Sciatic nerve (tissue), 2 donors: Measurements from ENCODE around the gene C3orf38. TPM values are rescaled to one million over a fixed set of nuclear protein-coding genes. Genes with fewer than 3 reads are reported as not detected.
"Not testable (repeated sequence)": the region's sequence is repeated elsewhere in the genome, so short reads cannot be mapped to it uniquely, and the experiment has no call there.

Source experiments
- ATAC-seq: fragments of 200-7000 bp; cut with Tn5 transposase; one replicate; pipeline ENCODE4 v1.9.1; 2020; ENCODE audit warnings: mild to moderate bottlenecking, moderate library complexity
- DNase-seq: peaks from one replicate; pipeline ENCODE4 v3.0.0-alpha.2; 2020; ENCODE audit warnings: low spot score
- intact Hi-C: fragments of 100-400 bp; cut with DNase I; formaldehyde crosslinking; loops from one replicate; pipeline ENCODE4 v1.14.2; 2022
- total RNA-seq: library from RNA; stranded (reverse); fragmentation: NEBNext Ultra II Directional; extraction: Animal tissue kit (Norgen Biotek cat#: 25700); gene quantifications from one replicate; pipeline ENCODE4 v1.2.1, GENCODE V29; 2021
- donor health status: DM: no; HTN: no; CAD: no.
- donor health status: DM: no; HTN: no; CAD: no.

C3orf38 gene
- 29.1 TPM for total RNA-seq

GRCh38 chr3:88149509-88150362 lies at the start of gene C3orf38:
Gene C3orf38 (plus strand): TSS chr3:88149959. CDS start chr3:88150053, 94 bp downstream.
- ATAC-seq (peak; percentile 98), DNase-seq (peak; percentile 91)
- intact Hi-C loops = no loop called here

GRCh38 chr3:88101142-88101541 lies 48.6 kb upstream of the C3orf38 start:
- no peak for ATAC-seq
- intact Hi-C loops = no loop called here
- DNase-seq = no peak

GRCh38 chr3:88105325-88105724 lies 44.4 kb upstream of the C3orf38 start:
- no peak for DNase-seq
- intact Hi-C loops = no loop called here
- no peak for ATAC-seq

GRCh38 chr3:88112289-88112688 lies 37.5 kb upstream of the C3orf38 start:
- intact Hi-C loops = no loop called here
- ATAC-seq (no peak), DNase-seq (no peak)

GRCh38 chr3:88113311-88114162 lies 36.2 kb upstream of the C3orf38 start:
- intact Hi-C loops = no loop called here
- peak; percentile 50 for DNase-seq
- ATAC-seq = peak; percentile 78

- DNase-seq (no peak), ATAC-seq (no peak)
- intact Hi-C loops = no loop called here
These were observed 34.7 kb upstream of the C3orf38 start for GRCh38 chr3:88114878-88115549.

GRCh38 chr3:88117683-88118082 lies 32.1 kb upstream of the C3orf38 start:
- intact Hi-C loops = no loop called here
- no peak for ATAC-seq
- DNase-seq = no peak

- intact Hi-C loops, ATAC-seq, DNase-seq: not testable (repeated sequence)
These were observed 31.2 kb upstream of the C3orf38 start for GRCh38 chr3:88118603-88119002.

GRCh38 chr3:88123526-88123925 lies 26.2 kb upstream of the C3orf38 start:
- intact Hi-C loops = no loop called here
- DNase-seq (no peak), ATAC-seq (no peak)

- ATAC-seq (no peak), DNase-seq (no peak)
These were observed 18.1 kb upstream of the C3orf38 start for GRCh38 chr3:88131695-88132094.

GRCh38 chr3:88132894-88133293 lies 16.9 kb upstream of the C3orf38 start:
- DNase-seq = no peak
- ATAC-seq = no peak
- intact Hi-C loops = no loop called here

More at GRCh38 chr3:88131695-88132094, 18.1 kb upstream of the C3orf38 start:
- intact Hi-C loops = no loop called here

- no peak for ATAC-seq
- no peak for DNase-seq
- intact Hi-C loops = no loop called here
These were observed 16.0 kb upstream of the C3orf38 start for GRCh38 chr3:88133711-88134263.

- ATAC-seq = no peak
These were observed 11.9 kb upstream of the C3orf38 start for GRCh38 chr3:88137836-88138235.

GRCh38 chr3:88141458-88142083 lies 8.2 kb upstream of the C3orf38 start:
- ATAC-seq (no peak), DNase-seq (no peak)
- intact Hi-C loops = no loop called here

More at GRCh38 chr3:88137836-88138235, 11.9 kb upstream of the C3orf38 start:
- DNase-seq = no peak
- intact Hi-C loops = no loop called here

- no peak for DNase-seq
- intact Hi-C loops = no loop called here
- ATAC-seq = no peak
These were observed 7.6 kb upstream of the C3orf38 start for GRCh38 chr3:88142094-88142624.

- DNase-seq (no peak), ATAC-seq (no peak)
- intact Hi-C loops = no loop called here
These were observed 2.5 kb upstream of the C3orf38 start for GRCh38 chr3:88147261-88147660.

GRCh38 chr3:88148651-88149050 lies 1.1 kb upstream of the C3orf38 start:
- intact Hi-C loops = no loop called here
- DNase-seq (no peak), ATAC-seq (no peak)

GRCh38 chr3:88149101-88149508 lies 654 bp upstream of the C3orf38 start:
- DNase-seq = no peak
- no peak for ATAC-seq
- intact Hi-C loops = no loop called here
